Measurements from ENCODE around the gene PTGIR.

The PTGIR gene

GRCh38 chr19:46615966-46616365 lies 8.9 kb downstream of the PTGIR start:
- no peak for DNase-seq

- DNase-seq, result peak; percentile 83
Measured at GRCh38 chr19:46614114-46614722, 10.7 kb downstream of the PTGIR start.

DNA sequence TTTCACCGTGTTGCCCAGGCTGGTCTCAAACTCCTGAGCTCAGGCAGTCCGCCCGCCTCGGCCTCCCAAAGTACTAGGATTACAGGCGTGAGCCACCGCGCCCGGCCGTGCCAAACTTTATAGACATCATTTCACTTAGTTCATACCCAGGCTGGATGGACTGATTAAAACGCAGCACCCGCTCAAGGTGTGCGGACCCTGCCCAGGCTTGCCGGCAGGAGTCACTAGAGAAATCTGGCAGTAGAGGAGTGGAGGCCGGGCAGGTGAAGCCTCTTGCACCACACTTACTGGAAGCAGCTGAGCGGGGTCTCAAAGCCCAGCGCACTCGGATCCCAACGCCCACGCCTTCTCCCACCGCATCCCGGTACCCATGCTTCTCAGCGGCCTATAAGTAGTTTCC lies 11.4 kb downstream of the PTGIR start:
- DNase-seq, result no peak

DNA sequence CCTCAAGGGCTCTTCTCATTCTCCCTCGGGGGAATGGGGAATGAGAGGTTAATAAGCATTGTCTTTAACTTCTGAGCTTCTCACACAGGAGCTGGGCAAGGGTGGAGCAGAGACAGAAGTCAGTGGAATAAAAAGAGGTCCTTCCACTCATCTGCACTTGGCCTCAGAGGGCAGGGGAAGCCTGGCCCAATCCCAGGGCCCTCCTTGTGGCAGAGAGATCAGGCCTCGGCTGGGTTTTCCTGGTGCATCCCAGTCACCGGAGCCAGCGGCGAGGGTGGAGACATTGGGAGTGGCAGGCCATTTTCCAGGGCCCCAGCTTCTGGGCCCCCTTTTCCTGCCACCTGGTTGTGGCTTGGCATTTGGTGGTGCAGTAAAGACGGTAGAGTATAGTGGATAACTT lies 13.1 kb downstream of the PTGIR start:
- no peak for DNase-seq

DNA sequence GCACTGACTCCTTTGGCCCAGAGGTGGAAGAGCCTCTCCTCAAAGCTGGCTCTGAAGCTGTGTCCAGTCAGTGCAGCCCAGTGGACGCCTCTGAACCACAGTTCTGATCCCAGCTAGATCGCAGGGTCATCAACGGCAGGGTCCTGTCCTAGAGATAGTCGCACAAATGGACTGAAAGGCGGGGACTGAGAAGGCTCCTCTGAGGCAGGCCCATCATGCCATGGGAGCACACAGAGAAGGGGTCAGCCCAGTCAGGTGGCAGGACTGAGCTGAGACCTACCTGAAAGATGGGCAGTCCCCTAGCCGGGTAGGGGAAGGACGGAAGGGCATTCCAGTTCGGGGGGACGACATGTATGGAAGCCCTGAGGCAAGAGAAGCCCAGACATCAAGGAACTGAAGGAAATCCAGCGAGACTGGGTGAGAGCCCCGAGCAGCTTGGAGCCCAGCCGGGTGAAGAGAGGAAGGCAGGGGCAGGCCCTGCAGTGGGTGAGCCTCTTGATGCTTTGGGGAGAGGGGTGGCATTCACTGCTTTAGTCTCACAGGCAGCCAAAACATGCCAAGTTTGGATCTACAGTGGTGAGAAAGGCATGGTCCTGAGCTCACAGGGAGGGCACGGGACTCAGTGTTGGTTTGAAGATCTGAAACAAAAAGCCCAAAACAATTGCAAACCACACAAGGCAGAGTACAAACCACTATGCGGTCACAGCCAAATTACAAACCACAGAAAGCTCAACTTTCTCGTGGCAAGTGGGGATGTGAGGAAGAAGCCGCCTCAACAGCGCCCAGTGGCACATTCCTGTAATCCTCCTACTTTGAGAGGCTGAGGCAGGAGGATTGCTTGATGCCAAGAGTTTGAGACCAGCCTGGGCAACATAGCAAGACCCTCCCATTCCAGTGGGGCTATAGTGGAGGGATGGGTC lies 13.8 kb downstream of the PTGIR start:
- DNase-seq, result no peak

GRCh38 chr19:46610413-46610775 lies 14.5 kb downstream of the PTGIR start:
- no peak for DNase-seq

GRCh38 chr19:46609511-46610412 lies 15.1 kb downstream of the PTGIR start:
- no peak for DNase-seq

DNA sequence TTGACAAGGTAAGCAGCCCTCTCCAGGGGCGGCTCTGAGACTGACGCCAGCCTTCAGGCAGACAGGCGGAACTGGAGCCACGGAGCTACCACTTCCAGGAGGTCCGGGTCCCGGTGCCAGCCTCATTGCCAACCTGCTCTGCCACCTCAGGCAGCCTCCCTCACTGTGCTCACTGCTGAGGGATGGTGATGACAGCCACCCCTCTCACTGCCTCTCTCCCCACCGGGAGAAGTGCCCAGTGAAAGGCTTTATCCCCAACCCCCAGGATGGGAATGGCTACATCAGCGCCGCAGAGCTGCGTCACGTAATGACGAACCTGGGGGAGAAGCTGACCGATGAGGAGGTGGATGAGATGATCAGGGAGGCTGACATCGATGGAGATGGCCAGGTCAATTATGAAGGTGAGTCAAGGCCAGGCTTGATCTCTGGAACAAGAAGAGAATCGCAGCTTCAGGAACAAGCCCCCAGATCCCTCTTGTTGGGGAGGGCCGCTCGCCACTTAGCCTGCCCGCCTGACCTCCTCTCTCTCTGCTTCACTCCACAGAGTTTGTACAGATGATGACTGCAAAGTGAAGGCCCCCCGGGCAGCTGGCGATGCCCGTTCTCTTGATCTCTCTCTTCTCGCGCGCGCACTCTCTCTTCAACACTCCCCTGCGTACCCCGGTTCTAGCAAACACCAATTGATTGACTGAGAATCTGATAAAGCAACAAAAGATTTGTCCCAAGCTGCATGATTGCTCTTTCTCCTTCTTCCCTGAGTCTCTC lies 16.1 kb downstream of the PTGIR start:
- no peak for DNase-seq

- DNase-seq, result no peak
Measured at GRCh38 chr19:46608178-46608577, 16.7 kb downstream of the PTGIR start.

DNA sequence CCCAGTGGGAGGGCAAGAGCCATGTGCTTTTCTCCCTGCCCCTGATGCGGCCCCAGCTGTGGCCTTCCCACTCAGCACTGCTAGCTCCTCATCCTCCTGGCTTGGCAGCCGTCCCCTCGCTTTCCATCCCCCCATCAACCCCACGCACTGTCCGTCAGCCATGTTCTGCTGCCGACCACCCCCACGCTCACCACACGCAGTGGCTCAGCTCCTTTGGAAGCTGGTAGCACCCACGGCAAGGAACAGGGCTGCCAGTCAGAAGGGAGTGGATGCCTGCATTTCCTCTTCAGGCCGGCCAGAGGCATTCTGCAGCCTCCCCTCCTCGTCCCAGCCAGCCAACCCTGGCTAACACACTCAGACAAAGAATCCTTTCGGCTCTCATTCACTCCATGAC lies 17.4 kb downstream of the PTGIR start:
- DNase-seq, result no peak

- DNase-seq, result no peak
Measured at GRCh38 chr19:46606681-46607447, 18.0 kb downstream of the PTGIR start.

- DNase-seq, result no peak
Measured at GRCh38 chr19:46606019-46606418, 18.9 kb downstream of the PTGIR start.

DNA sequence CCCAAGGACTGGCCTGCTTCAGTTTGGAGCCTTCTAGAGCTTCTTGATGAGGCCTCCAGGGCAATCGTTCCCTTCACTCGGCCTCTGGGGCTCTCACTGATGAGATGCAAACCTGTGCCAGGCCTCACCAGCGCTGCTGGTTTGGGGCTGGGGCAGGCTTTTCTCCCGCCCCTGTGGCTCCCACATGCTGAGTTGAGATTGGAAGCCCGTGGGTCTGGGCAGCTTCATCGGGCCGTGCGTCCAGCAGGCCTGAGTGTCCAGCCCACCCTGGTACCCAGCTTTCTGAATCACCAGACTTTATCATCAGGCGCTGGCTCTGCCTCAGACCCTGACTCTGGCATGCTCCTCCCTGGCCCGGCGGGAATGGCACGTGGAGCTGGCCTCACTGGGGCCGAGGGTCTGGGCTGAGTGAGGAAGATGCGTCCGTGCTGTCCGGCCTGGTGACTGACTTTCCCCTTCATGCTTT lies 19.5 kb downstream of the PTGIR start:
- no peak for DNase-seq

- DNase-seq, result no peak
Measured at GRCh38 chr19:46604781-46605355, 20.0 kb downstream of the PTGIR start.

- DNase-seq, result no peak
Measured at GRCh38 chr19:46603752-46604231, 21.1 kb downstream of the PTGIR start.

GRCh38 chr19:46603195-46603637 lies 21.7 kb downstream of the PTGIR start:
- DNase-seq, result no peak

DNA sequence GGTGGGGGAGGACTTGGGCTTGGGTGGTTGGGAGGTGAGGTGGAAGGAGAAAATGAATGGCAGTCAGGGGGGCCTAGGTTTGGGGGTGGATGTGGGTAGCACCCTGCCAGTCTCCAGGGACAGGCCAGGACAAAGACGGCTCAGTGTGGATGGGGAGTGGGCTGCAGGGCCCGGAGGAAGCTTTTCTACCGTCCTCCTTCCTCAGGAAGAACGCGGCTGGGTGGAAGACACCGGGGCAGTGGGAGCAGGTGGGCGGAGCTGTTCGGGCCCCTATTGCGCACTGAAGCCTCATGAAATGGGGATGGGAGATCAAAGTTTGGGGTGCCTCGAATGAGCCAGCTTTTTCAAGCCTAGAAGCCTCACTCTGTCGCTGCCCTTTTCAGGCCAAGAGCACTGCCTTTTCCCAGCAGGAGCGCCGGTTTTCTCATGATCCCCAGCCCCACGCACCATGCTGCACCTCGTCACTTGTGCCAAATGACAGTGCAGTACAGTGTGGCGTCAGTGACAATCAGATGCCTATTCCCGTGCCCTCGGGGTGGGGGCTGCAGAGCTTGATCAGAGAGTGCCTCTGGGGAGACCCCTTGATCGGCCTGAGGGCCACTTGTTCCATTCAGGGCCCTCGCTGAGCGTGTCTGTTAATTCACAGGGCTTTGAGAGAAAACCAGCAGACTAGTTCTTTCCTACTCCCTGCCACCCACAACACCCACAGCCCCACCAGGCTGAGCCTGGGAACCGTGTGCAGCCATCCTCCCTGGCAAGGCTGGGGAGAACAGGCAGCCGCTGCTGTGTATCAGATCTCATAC lies 22.3 kb downstream of the PTGIR start:
- no peak for DNase-seq

DNA sequence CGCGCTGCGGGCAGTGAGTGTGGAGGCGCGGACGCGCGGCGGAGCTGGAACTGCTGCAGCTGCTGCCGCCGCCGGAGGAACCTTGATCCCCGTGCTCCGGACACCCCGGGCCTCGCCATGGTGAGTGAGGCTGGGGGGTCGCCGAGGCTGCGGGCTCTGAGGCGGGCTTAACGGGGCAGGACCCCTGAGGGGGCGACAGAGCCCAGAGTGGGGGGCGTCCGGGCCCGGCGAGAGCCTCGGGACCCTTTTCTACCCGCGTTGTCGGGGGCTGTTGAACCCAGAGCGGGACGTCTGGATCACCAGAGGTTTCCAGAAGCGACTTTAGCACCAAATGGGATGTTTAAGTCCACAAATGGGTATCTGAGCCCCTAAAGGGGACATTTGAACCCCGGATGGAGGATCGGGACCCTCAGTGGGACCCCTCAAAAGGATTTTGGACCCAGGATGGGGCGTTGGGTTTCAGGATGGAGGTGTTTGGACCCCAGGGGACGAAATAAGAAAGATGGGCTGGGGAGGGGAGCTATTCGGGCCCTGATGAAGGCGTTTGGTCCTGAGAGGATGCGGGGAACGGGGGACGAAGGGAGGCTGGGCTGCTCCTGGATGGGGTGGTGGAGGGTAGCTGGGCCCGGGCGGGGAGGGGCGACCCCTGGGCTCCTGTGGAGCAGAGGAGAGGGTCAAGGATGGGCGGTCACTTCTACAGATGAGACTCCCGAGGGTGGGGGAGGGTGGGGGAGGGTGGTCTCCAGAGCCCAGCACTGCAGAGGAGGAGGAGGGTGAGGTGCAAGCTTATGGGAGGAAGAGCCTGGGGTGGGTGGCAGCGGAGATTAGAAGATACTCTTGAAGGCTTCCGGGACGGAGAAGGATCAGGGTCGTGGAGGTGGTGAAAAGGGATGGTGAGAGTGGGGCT lies 23.3 kb downstream of the PTGIR start, which contains the start of gene CALM3:
CALM3 (plus strand) TSS at position 13 of the 907 bp plus-strand sequence; CDS start at position 118, 105 bp downstream.
- DNase-seq, result peak; percentile 53

All from NCI-H69 (cell line).